Activated naive CD4-positive, alpha-beta T cell treated with anti-CD3 and anti-CD28 coated beads for 36 hours (primary cell): ENCODE results near the gene C2CD3. TPM values are rescaled to one million over a fixed set of nuclear protein-coding genes. Genes with fewer than 3 reads are reported as not detected.
"Not testable (repeated sequence)": the region's sequence is repeated elsewhere in the genome, so short reads cannot be mapped to it uniquely, and the experiment has no call there.

Source experiments
- CTCF ChIA-PET: fragments of 350-600 bp; sonication (Branson Sonifier 250); formaldehyde crosslinking; loops from one replicate; lab custom pipeline; 2021; ENCODE audit warnings: antibody characterized with exemption; lab: Charles Lee
- DNase-seq: peaks from one replicate; pipeline ENCODE4 v3.0.0-alpha.2; 2020
- H3K27ac Mint-ChIP-seq: one replicate; pipeline ENCODE4 v1.8.0; 2021; ENCODE audit warnings: mild to moderate bottlenecking, mixed read lengths
- H3K27me3 Mint-ChIP-seq: one replicate; pipeline ENCODE4 v1.8.0; 2021; ENCODE audit warnings: low read depth, mixed read lengths
- H3K36me3 Mint-ChIP-seq: one replicate; pipeline ENCODE4 v1.8.0; 2021; ENCODE audit warnings: low read depth, mixed read lengths
- H3K4me1 Mint-ChIP-seq: one replicate; pipeline ENCODE4 v1.8.0; 2021; ENCODE audit warnings: low read depth, mixed read lengths
- H3K4me3 Mint-ChIP-seq: one replicate; pipeline ENCODE4 v1.8.0; 2021; ENCODE audit warnings: mild to moderate bottlenecking, moderate library complexity, mixed read lengths
- H3K9me3 Mint-ChIP-seq: one replicate; pipeline ENCODE4 v1.8.0; 2021; ENCODE audit warnings: mixed read lengths
- intact Hi-C: fragments of 100-400 bp; cut with micrococcal nuclease; formaldehyde crosslinking; loops from one replicate; pipeline ENCODE4 v1.15.1; 2023
- total RNA-seq, 2 experiments: library from RNA; stranded (reverse); gene quantifications; one replicate each; pipeline ENCODE4 v1.2.3, GENCODE V29; 2021

Gene C2CD3
- total RNA-seq, 2 experiments from 2014 or later, result 21.3 to 23.1 TPM

GRCh38 chr11:74092425-74092824, 78.4 kb downstream of the C2CD3 start:
- Mint-ChIP-seq H3K27ac (no peak overlapping the region), H3K27me3 (no peaks in the 10 kb centered on the region), H3K4me1 (no peaks in the 10 kb centered on the region), H3K9me3 (no peaks in the 10 kb centered on the region), H3K4me3 (no peak overlapping the region), H3K36me3 (peaks cover 14% of the 10 kb centered on the region)
- CTCF ChIA-PET, result no interaction called here
- intact Hi-C loops, result no loop called here
- DNase-seq, result no peak

GRCh38 chr11:74091549-74091948, 79.3 kb downstream of the C2CD3 start:
- Mint-ChIP-seq H3K4me1 (no peaks in the 10 kb centered on the region), H3K27ac (no peak overlapping the region), H3K36me3 (peaks cover 10% of the 10 kb centered on the region), H3K9me3 (no peaks in the 10 kb centered on the region), H3K4me3 (no peak overlapping the region), H3K27me3 (no peaks in the 10 kb centered on the region)
- intact Hi-C loops, result no loop called here
- CTCF ChIA-PET, result no interaction called here
- DNase-seq, result no peak

- DNase-seq, result peak; percentile 11
- intact Hi-C loops, result loop anchor here (1.0 kb wide), 1 partner anchor 126 kb away; no protein-coding TSS in a partner anchor
- Mint-ChIP-seq H3K27ac (no peak overlapping the region), H3K36me3 (peaks cover 10% of the 10 kb centered on the region), H3K4me1 (no peaks in the 10 kb centered on the region), H3K27me3 (no peaks in the 10 kb centered on the region), H3K4me3 (no peak overlapping the region), H3K9me3 (no peaks in the 10 kb centered on the region)
- CTCF ChIA-PET, result interaction anchor here (1.0 kb wide), 1 partner anchor 124 kb away, joined by 4 read pairs; no protein-coding TSS in a partner anchor
Measured at GRCh38 chr11:74090701-74091100, 80.1 kb downstream of the C2CD3 start.

DNA sequence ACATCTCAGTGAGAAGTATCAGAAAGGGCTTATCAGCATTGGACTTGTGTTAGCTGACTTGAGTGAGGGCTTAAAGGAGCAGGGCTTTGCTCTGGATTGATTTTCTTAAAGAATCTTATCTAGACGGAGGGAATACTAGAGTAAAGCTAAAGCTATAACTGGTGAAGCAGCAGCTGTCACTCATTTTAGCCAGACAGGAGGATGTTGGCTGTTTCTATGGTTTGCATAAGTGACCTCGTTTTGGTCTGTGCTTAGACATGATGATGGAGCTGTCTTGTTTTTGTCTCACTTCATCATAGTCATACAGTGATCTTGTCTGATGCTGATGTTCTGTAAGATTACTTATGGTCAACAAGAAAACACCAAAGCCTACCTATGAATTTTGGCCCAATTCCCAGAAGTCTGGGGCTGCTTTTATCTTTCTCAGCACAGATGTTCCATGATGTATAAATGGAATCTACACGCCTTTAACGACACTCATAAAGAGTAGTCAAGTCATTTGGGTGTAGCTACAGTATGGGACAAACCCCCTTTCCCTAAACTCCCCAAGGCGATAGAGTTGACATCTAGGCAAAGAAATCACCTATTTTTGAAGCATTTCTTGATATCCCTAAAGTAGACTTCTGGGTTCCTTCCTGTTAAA, 84.4 kb downstream of the C2CD3 start:
- Mint-ChIP-seq H3K27me3 (no peaks in the 10 kb centered on the region), H3K4me1 (no peaks in the 10 kb centered on the region), H3K36me3 (peaks cover 25% of the 10 kb centered on the region), H3K27ac (no peak overlapping the region), H3K9me3 (peaks cover 2% of the 10 kb centered on the region), H3K4me3 (no peak overlapping the region)
- intact Hi-C loops, result no loop called here
- no peak for DNase-seq
- CTCF ChIA-PET, result no interaction called here

DNA sequence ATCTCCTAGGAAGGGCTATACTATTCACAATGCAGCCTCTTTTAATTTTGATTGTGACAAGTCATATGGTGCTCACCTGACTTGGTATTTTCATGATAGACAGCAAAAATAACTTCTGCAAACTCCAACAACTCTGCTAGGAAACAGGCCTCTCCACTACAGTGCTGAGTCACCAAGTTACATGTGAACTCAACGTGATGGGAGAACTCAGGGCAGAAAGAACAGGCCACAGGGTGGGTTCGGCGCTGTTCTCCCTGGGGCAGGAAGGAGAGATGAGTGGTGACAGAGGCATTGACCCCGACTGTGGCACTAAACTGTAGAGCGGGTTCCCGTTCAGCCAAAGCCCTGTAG, 85.3 kb downstream of the C2CD3 start:
- H3K27ac Mint-ChIP-seq, result no peak overlapping the region
- intact Hi-C loops, result no loop called here
- H3K4me1 Mint-ChIP-seq, result no peaks in the 10 kb centered on the region
- no peak for DNase-seq
- H3K36me3 Mint-ChIP-seq, result peaks cover 25% of the 10 kb centered on the region
- peaks cover 2% of the 10 kb centered on the region for H3K9me3 Mint-ChIP-seq
- CTCF ChIA-PET, result no interaction called here
- H3K27me3 Mint-ChIP-seq, result no peaks in the 10 kb centered on the region
- no peak overlapping the region for H3K4me3 Mint-ChIP-seq

DNA sequence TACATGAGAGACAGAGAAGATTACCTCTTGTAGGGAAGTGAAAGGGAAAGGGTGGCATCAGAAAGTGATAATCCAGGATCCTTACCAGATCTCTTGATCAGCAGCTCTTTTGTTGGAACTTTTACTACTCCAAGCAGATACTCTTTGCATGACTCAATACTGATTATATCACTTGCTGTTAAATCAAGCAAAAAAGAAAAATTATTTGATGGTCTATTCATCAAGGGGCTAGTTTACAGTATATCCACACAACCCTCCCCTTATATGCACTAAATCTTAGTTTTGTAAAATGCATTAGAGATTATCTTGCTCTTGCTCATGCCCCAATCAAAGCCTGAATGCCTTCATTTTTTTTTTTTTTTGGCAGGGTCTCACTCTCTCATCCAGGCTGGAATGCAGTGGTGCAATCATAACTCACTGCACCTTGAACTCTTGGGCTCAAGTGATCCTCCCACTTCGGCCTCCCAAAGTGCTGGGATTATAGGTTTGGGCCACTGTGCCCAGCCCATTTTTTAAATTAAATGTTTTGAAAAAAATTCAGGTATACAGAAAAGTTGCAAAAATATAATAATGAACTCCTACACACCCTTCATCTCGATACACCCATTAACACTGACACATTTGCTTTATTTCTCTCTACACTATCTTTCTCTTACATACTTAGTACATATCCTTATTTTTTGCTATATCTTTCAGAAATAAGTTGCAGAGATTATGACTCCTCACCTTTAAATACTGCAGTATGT, 85.8 kb downstream of the C2CD3 start:
- Mint-ChIP-seq H3K27ac (no peak overlapping the region), H3K4me1 (no peaks in the 10 kb centered on the region), H3K36me3 (peaks cover 25% of the 10 kb centered on the region), H3K4me3 (no peak overlapping the region), H3K9me3 (peaks cover 2% of the 10 kb centered on the region), H3K27me3 (no peaks in the 10 kb centered on the region)
- CTCF ChIA-PET, result no interaction called here
- DNase-seq, result no peak
- intact Hi-C loops, result no loop called here

DNA sequence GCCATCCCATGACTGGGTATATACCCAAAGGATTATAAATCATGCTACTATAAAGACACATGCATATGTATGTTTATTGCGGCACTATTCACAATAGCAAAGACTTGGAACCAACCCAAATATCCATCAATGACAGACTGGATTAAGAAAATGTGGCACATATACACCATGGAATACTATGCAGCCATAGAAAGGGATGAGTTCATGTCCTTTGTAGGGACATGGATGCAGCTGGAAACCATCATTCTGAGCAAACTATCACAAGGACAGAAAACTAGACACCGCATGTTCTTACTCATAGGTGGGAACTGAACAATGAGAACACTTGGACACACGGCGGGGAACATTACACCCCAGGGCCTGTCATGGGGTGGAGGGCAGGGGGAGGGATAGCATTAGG, 86.9 kb downstream of the C2CD3 start:
- H3K27me3 Mint-ChIP-seq, H3K9me3 Mint-ChIP-seq, H3K4me1 Mint-ChIP-seq, DNase-seq, H3K4me3 Mint-ChIP-seq, intact Hi-C loops, H3K27ac Mint-ChIP-seq: not testable (repeated sequence)
- peaks cover 25% of the 10 kb centered on the region for H3K36me3 Mint-ChIP-seq
- CTCF ChIA-PET, result interaction anchor here (0.6 kb wide), 1 partner anchor 174 kb away, joined by 3 read pairs; no protein-coding TSS in a partner anchor

DNA sequence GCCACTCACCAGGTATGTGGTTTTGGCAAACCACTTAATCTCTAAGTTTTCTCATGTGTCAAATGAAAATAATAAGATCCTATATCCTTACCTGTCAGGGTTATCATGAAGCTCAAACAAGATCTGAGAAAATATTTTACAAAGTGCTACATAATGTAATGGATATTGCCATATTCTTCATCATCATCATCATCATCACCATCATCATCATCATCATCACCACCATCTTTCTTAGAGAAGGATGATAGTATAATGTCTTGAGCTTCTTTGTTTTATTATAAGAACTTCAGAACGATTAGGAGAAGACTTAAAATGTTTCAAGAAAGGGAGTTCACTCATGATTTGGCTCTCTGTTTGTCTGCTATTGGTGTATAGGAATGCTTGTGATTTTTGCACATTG, 89.4 kb downstream of the C2CD3 start:
- H3K27ac Mint-ChIP-seq, result no peak overlapping the region
- CTCF ChIA-PET, result interaction anchor here (0.7 to 1.3 kb wide), 2 partner anchors 115 to 118 kb away, joined by 3 to 4 read pairs; no protein-coding TSS in a partner anchor
- no peak overlapping the region for H3K4me3 Mint-ChIP-seq
- H3K9me3 Mint-ChIP-seq, result peaks cover 2% of the 10 kb centered on the region
- no peak for DNase-seq
- intact Hi-C loops, result no loop called here
- H3K27me3 Mint-ChIP-seq, result no peaks in the 10 kb centered on the region
- H3K36me3 Mint-ChIP-seq, result peaks cover 33% of the 10 kb centered on the region
- no peaks in the 10 kb centered on the region for H3K4me1 Mint-ChIP-seq

DNA sequence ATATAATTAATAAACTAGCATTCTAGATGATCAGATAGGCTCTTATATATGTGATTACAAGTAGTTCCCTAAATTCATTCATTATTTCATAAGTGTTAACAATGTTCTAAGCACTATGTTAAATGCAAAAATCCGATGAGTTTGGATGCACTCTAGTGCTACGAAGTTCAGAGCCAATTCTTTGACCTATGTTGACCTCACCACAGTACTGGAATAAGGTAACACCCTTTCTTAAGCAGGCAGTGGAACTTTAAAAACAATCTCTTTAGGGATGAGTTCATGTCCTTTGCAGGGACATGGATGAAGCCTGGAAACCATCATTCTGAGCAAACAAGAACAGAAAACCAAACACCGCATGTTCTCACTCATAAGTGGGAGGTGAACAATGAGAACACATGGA, 93.6 kb downstream of the C2CD3 start:
- CTCF ChIA-PET, result no interaction called here
- H3K27ac Mint-ChIP-seq, result no peak overlapping the region
- H3K36me3 Mint-ChIP-seq, result peaks cover 26% of the 10 kb centered on the region

DNA sequence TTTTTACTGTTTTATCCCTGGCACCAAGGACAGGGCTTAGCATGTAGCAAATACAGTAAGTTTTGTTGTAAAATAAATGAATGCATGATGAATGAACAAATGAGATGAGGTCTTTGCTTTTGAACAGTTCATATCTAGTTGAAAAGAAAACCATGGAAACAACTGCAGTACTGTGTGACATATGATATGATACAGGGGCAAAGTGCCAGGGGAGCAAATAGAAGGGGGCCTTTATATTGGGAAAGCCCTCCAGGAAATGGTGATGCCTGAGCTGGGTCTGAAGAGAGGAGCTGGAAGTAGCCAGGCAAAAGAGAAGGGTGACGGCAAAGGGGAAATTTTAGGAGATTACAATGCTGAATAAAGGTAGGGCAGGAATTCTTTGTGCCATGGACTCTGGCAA, 98.1 kb downstream of the C2CD3 start:
- H3K36me3 Mint-ChIP-seq, result peaks cover 21% of the 10 kb centered on the region
- no peaks in the 10 kb centered on the region for H3K27me3 Mint-ChIP-seq
- no peaks in the 10 kb centered on the region for H3K4me1 Mint-ChIP-seq
- no peak overlapping the region for H3K27ac Mint-ChIP-seq
- DNase-seq, result no peak
- intact Hi-C loops, result no loop called here
- CTCF ChIA-PET, result no interaction called here
- no peak overlapping the region for H3K4me3 Mint-ChIP-seq
- no peaks in the 10 kb centered on the region for H3K9me3 Mint-ChIP-seq

More for the DNA sequence above, 93.6 kb downstream of the C2CD3 start:
- no peak overlapping the region for H3K4me3 Mint-ChIP-seq
- no peak for DNase-seq
- no peaks in the 10 kb centered on the region for H3K9me3 Mint-ChIP-seq
- no peaks in the 10 kb centered on the region for H3K27me3 Mint-ChIP-seq
- no peaks in the 10 kb centered on the region for H3K4me1 Mint-ChIP-seq
- intact Hi-C loops, result no loop called here

- no peaks in the 10 kb centered on the region for H3K4me1 Mint-ChIP-seq
- no peak for DNase-seq
- no peak overlapping the region for H3K4me3 Mint-ChIP-seq
- no peak overlapping the region for H3K27ac Mint-ChIP-seq
- intact Hi-C loops, result no loop called here
- H3K9me3 Mint-ChIP-seq, result no peaks in the 10 kb centered on the region
- peaks cover 21% of the 10 kb centered on the region for H3K36me3 Mint-ChIP-seq
- no peaks in the 10 kb centered on the region for H3K27me3 Mint-ChIP-seq
- CTCF ChIA-PET, result no interaction called here
Measured at GRCh38 chr11:74072286-74072685, 98.5 kb downstream of the C2CD3 start.

GRCh38 chr11:74070723-74071492, 99.9 kb downstream of the C2CD3 start:
- Mint-ChIP-seq H3K27me3 (no peaks in the 10 kb centered on the region), H3K36me3 (peaks cover 21% of the 10 kb centered on the region), H3K27ac (no peak overlapping the region), H3K4me3 (no peak overlapping the region), H3K9me3 (no peaks in the 10 kb centered on the region), H3K4me1 (no peaks in the 10 kb centered on the region)
- CTCF ChIA-PET, result no interaction called here
- intact Hi-C loops, result no loop called here
- DNase-seq, result no peak
